Calu3 (cell line): ENCODE results near the gene STXBP4. TPM values are rescaled to one million over a fixed set of nuclear protein-coding genes. Genes with fewer than 3 reads are reported as not detected.

Experiments
- BruUV-seq: library from RNA; stranded (reverse); fragments of 400-500 nt; replicated peaks from 2 replicates; lab custom pipeline; 2021; lab: Mats Ljungman, UMichigan
- CTCF ChIA-PET: fragments of 300-600 bp; sonication (Branson Sonifier 250); formaldehyde crosslinking; loops from one replicate; lab custom pipeline; 2022; ENCODE audit warnings: antibody characterized with exemption; lab: Charles Lee
- DNase-seq: peaks from one replicate; pipeline ENCODE4 v3.0.0; 2022
- H3K27ac Mint-ChIP-seq: one replicate; pipeline ENCODE4 v1.8.0; 2022; ENCODE audit warnings: mixed read lengths; ENCODE audit not compliant: unreplicated experiment
- H3K27me3 Mint-ChIP-seq: one replicate; pipeline ENCODE4 v1.8.0; 2022; ENCODE audit warnings: mixed read lengths; ENCODE audit not compliant: unreplicated experiment
- H3K36me3 Mint-ChIP-seq: one replicate; pipeline ENCODE4 v1.8.0; 2022; ENCODE audit warnings: mild to moderate bottlenecking, moderate library complexity, mixed read lengths; ENCODE audit not compliant: insufficient read depth, unreplicated experiment
- H3K4me1 Mint-ChIP-seq: one replicate; pipeline ENCODE4 v1.8.0; 2022; ENCODE audit warnings: mild to moderate bottlenecking, low read depth, mixed read lengths; ENCODE audit not compliant: unreplicated experiment
- H3K4me3 Mint-ChIP-seq: one replicate; pipeline ENCODE4 v1.8.0; 2022; ENCODE audit warnings: mild to moderate bottlenecking, low read depth, moderate library complexity, mixed read lengths; ENCODE audit not compliant: unreplicated experiment
- H3K9me3 Mint-ChIP-seq: one replicate; pipeline ENCODE4 v1.8.0; 2022; ENCODE audit warnings: low read depth, mixed read lengths; ENCODE audit not compliant: unreplicated experiment
- CTCF ChIP-seq: fragments of 200-600 bp; IDR thresholded peaks from one replicate; pipeline ENCODE4 v1.8.0; 2022; ENCODE audit warnings: antibody characterized with exemption; ENCODE audit not compliant: unreplicated experiment
- intact Hi-C: fragments of 100-400 bp; cut with micrococcal nuclease; formaldehyde crosslinking; loops from one replicate; pipeline ENCODE4 v1.10.0; 2022; ENCODE audit not compliant: unreplicated experiment
- total RNA-seq: library from RNA; stranded (reverse); gene quantifications from 2 replicates; pipeline ENCODE4 v1.2.3, GENCODE V29; 2022

Gene STXBP4
- total RNA-seq, 1 experiment from 2014 or later, result 9.2 TPM

- Mint-ChIP-seq H3K9me3 (no peaks in the 10 kb centered on the region), H3K27me3 (no peaks in the 10 kb centered on the region), H3K4me1 (no peaks in the 10 kb centered on the region), H3K4me3 (no peak overlapping the region), H3K27ac (no peak overlapping the region), H3K36me3 (peaks cover 8% of the 10 kb centered on the region)
- DNase-seq, result no peak
- BruUV-seq, result no TSS peak
- CTCF ChIA-PET, result no interaction called here
- intact Hi-C loops, result no loop called here
- no peak for TF ChIP-seq CTCF
Observed at GRCh38 chr17:54924405-54924804, 44.2 kb upstream of the STXBP4 start.

- no TSS peak for BruUV-seq
- no peak for TF ChIP-seq CTCF
- Mint-ChIP-seq H3K4me1 (no peaks in the 10 kb centered on the region), H3K4me3 (no peak overlapping the region), H3K9me3 (no peaks in the 10 kb centered on the region), H3K27ac (no peak overlapping the region), H3K27me3 (no peaks in the 10 kb centered on the region), H3K36me3 (peaks cover 8% of the 10 kb centered on the region)
- no peak for DNase-seq
- CTCF ChIA-PET, result no interaction called here
- intact Hi-C loops, result no loop called here
Observed at GRCh38 chr17:54927525-54927924, 41.0 kb upstream of the STXBP4 start.

- intact Hi-C loops, result no loop called here
- BruUV-seq, result no TSS peak
- CTCF ChIA-PET, result no interaction called here
- no peak overlapping the region for H3K27ac Mint-ChIP-seq
- no peak for TF ChIP-seq CTCF
- H3K9me3 Mint-ChIP-seq, result no peaks in the 10 kb centered on the region
- H3K4me1 Mint-ChIP-seq, result no peaks in the 10 kb centered on the region
- H3K36me3 Mint-ChIP-seq, result peaks cover 25% of the 10 kb centered on the region
- H3K27me3 Mint-ChIP-seq, result no peaks in the 10 kb centered on the region
- no peak overlapping the region for H3K4me3 Mint-ChIP-seq
- DNase-seq, result no peak
Observed at GRCh38 chr17:54932711-54933110, 35.9 kb upstream of the STXBP4 start.

- no peaks in the 10 kb centered on the region for H3K27me3 Mint-ChIP-seq
- TF ChIP-seq CTCF, result no peak
- DNase-seq, result no peak
- H3K36me3 Mint-ChIP-seq, result peaks cover 32% of the 10 kb centered on the region
- H3K4me3 Mint-ChIP-seq, result no peak overlapping the region
- CTCF ChIA-PET, result no interaction called here
- H3K4me1 Mint-ChIP-seq, result no peaks in the 10 kb centered on the region
- BruUV-seq, result no TSS peak
- H3K27ac Mint-ChIP-seq, result no peak overlapping the region
- H3K9me3 Mint-ChIP-seq, result no peaks in the 10 kb centered on the region
- intact Hi-C loops, result no loop called here
Observed at GRCh38 chr17:54933921-54934320, 34.6 kb upstream of the STXBP4 start.
